Measurements from ENCODE around the gene MTRF1. TPM values are rescaled to one million over a fixed set of nuclear protein-coding genes. Genes with fewer than 3 reads are reported as not detected.

Gene MTRF1
- total RNA-seq, 1 donor from 2014 or later: 10.7 TPM

- no peak overlapping the region for H3K27ac ChIP-seq
- H3K4me3 ChIP-seq: no peak overlapping the region
- peaks cover 6% of the 10 kb centered on the region for H3K4me1 ChIP-seq
- peaks cover 8% of the 10 kb centered on the region for H3K36me3 ChIP-seq
- no peak for TF ChIP-seq CTCF (IDR thresholded peaks at IDR 0.05)
- no peaks in the 10 kb centered on the region for H3K27me3 ChIP-seq
- intact Hi-C loops (cut with DNase I): no loop called here
- ATAC-seq (no peak), DNase-seq (no peak)
- H3K9me3 ChIP-seq: no peaks in the 10 kb centered on the region
These were observed 32.2 kb downstream of the MTRF1 start for GRCh38 chr13:41231025-41231677.

DNA sequence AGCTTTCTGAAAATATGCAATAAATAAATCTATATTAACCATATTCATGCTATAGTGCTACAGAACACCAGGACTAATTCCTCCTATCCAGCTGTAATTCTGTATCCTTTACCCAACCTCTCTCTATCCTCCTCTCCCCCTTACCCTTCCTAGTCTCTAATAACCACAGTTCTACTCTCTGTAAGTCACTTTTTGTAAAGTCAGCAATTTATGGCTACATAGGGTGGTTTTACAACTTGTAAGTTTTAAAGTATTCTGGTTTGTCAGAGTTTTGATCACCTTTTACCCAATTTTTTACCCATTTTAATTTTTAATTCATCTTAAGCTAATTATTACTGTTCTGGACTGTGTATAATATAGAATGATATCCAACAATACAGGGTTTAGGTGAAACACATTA is 34.0 kb downstream of the MTRF1 start:
- Histone ChIP-seq H3K4me3 (no peak overlapping the region), H3K27ac (no peak overlapping the region), H3K9me3 (no peaks in the 10 kb centered on the region), H3K4me1 (peaks cover 6% of the 10 kb centered on the region), H3K36me3 (peaks cover 10% of the 10 kb centered on the region), H3K27me3 (no peaks in the 10 kb centered on the region)
- no peak for DNase-seq
- no peak for TF ChIP-seq CTCF (IDR thresholded peaks at IDR 0.05)
- intact Hi-C loops (cut with DNase I): no loop called here
- ATAC-seq: no peak

GRCh38 chr13:41224113-41225110 is 39.0 kb downstream of the MTRF1 start:
- intact Hi-C loops (cut with DNase I): no loop called here
- H3K4me1 ChIP-seq: no peaks in the 10 kb centered on the region
- TF ChIP-seq CTCF (IDR thresholded peaks at IDR 0.05): no peak
- DNase-seq (no peak), ATAC-seq (no peak)
- H3K9me3 ChIP-seq: no peaks in the 10 kb centered on the region
- H3K4me3 ChIP-seq: no peak overlapping the region
- no peak overlapping the region for H3K27ac ChIP-seq
- H3K27me3 ChIP-seq: no peaks in the 10 kb centered on the region
- peaks cover 10% of the 10 kb centered on the region for H3K36me3 ChIP-seq

- Histone ChIP-seq H3K27ac (no peak overlapping the region), H3K9me3 (no peaks in the 10 kb centered on the region), H3K27me3 (no peaks in the 10 kb centered on the region), H3K4me3 (no peak overlapping the region), H3K4me1 (no peaks in the 10 kb centered on the region), H3K36me3 (peaks cover 17% of the 10 kb centered on the region)
- peak; percentile 80 for TF ChIP-seq CTCF (IDR thresholded peaks at IDR 0.05)
- ATAC-seq: peak; percentile 94
- no peak for DNase-seq
- intact Hi-C loops (cut with DNase I): no loop called here
These were observed 41.0 kb downstream of the MTRF1 start for GRCh38 chr13:41222259-41222852.

GRCh38 chr13:41220401-41220800 is 43.0 kb downstream of the MTRF1 start:
- Histone ChIP-seq H3K36me3 (peaks cover 10% of the 10 kb centered on the region), H3K4me3 (no peak overlapping the region), H3K27me3 (no peaks in the 10 kb centered on the region), H3K9me3 (no peaks in the 10 kb centered on the region), H3K27ac (no peak overlapping the region), H3K4me1 (no peaks in the 10 kb centered on the region)
- intact Hi-C loops (cut with DNase I): no loop called here
- no peak for ATAC-seq
- TF ChIP-seq CTCF (IDR thresholded peaks at IDR 0.05): no peak
- DNase-seq: no peak

Measured in upper lobe of right lung (tissue), 1 donor.